Kidney tubule cell (primary cell): ENCODE data around the gene TMED3.

Source experiments
- DNase-seq: peaks from one replicate; pipeline ENCODE4 v3.0.0-alpha.2; 2018; ENCODE audit warnings: low spot score

Gene TMED3

GRCh38 chr15:79310985-79311900, at the start of gene TMED3:
TSS of gene TMED3 (plus strand) at chr15:79311112. CDS start at chr15:79311250, 138 bp downstream.
- peak; percentile 92 for DNase-seq

- no peak for DNase-seq
Observed at GRCh38 chr15:79261836-79262235, 49.1 kb upstream of the TMED3 start.

- DNase-seq, result peak; percentile 17
Observed at GRCh38 chr15:79265167-79265566, 45.7 kb upstream of the TMED3 start.

GRCh38 chr15:79265987-79266579, 44.8 kb upstream of the TMED3 start:
- no peak for DNase-seq

GRCh38 chr15:79282371-79283251, 28.3 kb upstream of the TMED3 start, which contains the start of gene ANKRD34C:
TSS of gene ANKRD34C (plus strand) at chr15:79282722. CDS start at chr15:79293285, 10,563 bp downstream.
- no peak for DNase-seq

- DNase-seq, result peak; percentile 26
Observed at GRCh38 chr15:79283252-79284048, 27.5 kb upstream of the TMED3 start.

GRCh38 chr15:79290642-79291275, 20.2 kb upstream of the TMED3 start:
- DNase-seq, result peak; percentile 12

GRCh38 chr15:79292011-79292410, 18.9 kb upstream of the TMED3 start:
- DNase-seq, result no peak

- DNase-seq, result no peak
Observed at GRCh38 chr15:79294075-79294474, 16.8 kb upstream of the TMED3 start.

- no peak for DNase-seq
Observed at GRCh38 chr15:79296583-79296982, 14.3 kb upstream of the TMED3 start.

- DNase-seq, result no peak
Observed at GRCh38 chr15:79299126-79299840, 11.6 kb upstream of the TMED3 start.

GRCh38 chr15:79299841-79300235, 11.1 kb upstream of the TMED3 start:
- no peak for DNase-seq

- DNase-seq, result no peak
Observed at GRCh38 chr15:79307251-79307650, 3.7 kb upstream of the TMED3 start.

GRCh38 chr15:79308874-79309273, 2.0 kb upstream of the TMED3 start:
- DNase-seq, result no peak

GRCh38 chr15:79310612-79310984, 314 bp upstream of the TMED3 start:
- no peak for DNase-seq

- DNase-seq, result no peak
Observed at GRCh38 chr15:79311901-79312553, 1.1 kb downstream of the TMED3 start.

- DNase-seq, result no peak
Observed at GRCh38 chr15:79314186-79314585, 3.3 kb downstream of the TMED3 start.

GRCh38 chr15:79314811-79315210, 3.9 kb downstream of the TMED3 start:
- peak; percentile 13 for DNase-seq

- no peak for DNase-seq
Observed at GRCh38 chr15:79315623-79316328, 4.9 kb downstream of the TMED3 start.
